Mucosa of rectum (tissue), 2 donors: Measurements from ENCODE around the gene PTGIS.

ENCODE experiments used
- H3K27ac ChIP-seq, 2 donors: one replicate each; pipeline ENCODE4 v1.7.0; 2013; ENCODE audit warnings: inconsistent platforms in 2 of 2, low read depth in 2 of 2, low read length in 2 of 2
- H3K27me3 ChIP-seq, 2 donors: one replicate each; pipeline ENCODE4 v1.7.0; 2013; ENCODE audit warnings: low read length in 2 of 2; ENCODE audit not compliant: control insufficient read depth in 2 of 2, insufficient read depth in 2 of 2
- H3K36me3 ChIP-seq, 2 donors: one replicate each; pipeline ENCODE4 v1.7.0; 2013; ENCODE audit warnings: low read length in 2 of 2; ENCODE audit not compliant: control insufficient read depth in 2 of 2, insufficient read depth in 2 of 2
- H3K4me1 ChIP-seq, 2 donors: one replicate each; pipeline ENCODE4 v1.7.0; 2013; ENCODE audit warnings: low read length in 2 of 2, mild to moderate bottlenecking in 1 of 2; ENCODE audit not compliant: control insufficient read depth in 2 of 2, insufficient read depth in 2 of 2
- H3K4me3 ChIP-seq, 2 donors: one replicate each; pipeline ENCODE4 v1.7.0; 2013; ENCODE audit warnings: low read length in 2 of 2
- H3K9ac ChIP-seq, 2 donors: one replicate each; pipeline ENCODE4 v1.7.0; 2013; ENCODE audit warnings: low read length in 2 of 2, low read depth in 1 of 2, mild to moderate bottlenecking in 1 of 2
- H3K9me3 ChIP-seq, 2 donors: one replicate each; pipeline ENCODE4 v1.7.0; 2013; ENCODE audit warnings: low read length in 2 of 2; ENCODE audit not compliant: control insufficient read depth in 2 of 2
- donor health status: healthy.
- donor health status: Normal muscosa, but diverticular disease.

Gene PTGIS

GRCh38 chr20:49503176-49503575 lies 64.8 kb downstream of the PTGIS start:
- Histone ChIP-seq H3K36me3 (no peaks in the 10 kb centered on the region), H3K9me3 (no peaks in the 10 kb centered on the region), H3K4me1 (no peaks in the 10 kb centered on the region), H3K9ac (no peak overlapping the region), H3K27me3 (peaks cover 0 to 2% of the 10 kb centered on the region in 2 donors), H3K27ac (no peak overlapping the region), H3K4me3 (no peak overlapping the region)

- H3K27me3 ChIP-seq, result peaks cover 2 to 6% of the 10 kb centered on the region in 2 donors
- no peak overlapping the region for H3K4me3 ChIP-seq
- no peak overlapping the region for H3K27ac ChIP-seq
- no peaks in the 10 kb centered on the region for H3K4me1 ChIP-seq
- no peak overlapping the region for H3K9ac ChIP-seq
- no peaks in the 10 kb centered on the region for H3K9me3 ChIP-seq
- H3K36me3 ChIP-seq, result no peaks in the 10 kb centered on the region
Observed at GRCh38 chr20:49501917-49502316, 66.0 kb downstream of the PTGIS start.

GRCh38 chr20:49497398-49497669 lies 70.6 kb downstream of the PTGIS start:
- Histone ChIP-seq H3K4me1 (no peaks in the 10 kb centered on the region), H3K4me3 (no peak overlapping the region), H3K9ac (no peak overlapping the region), H3K27me3 (peaks cover 2 to 6% of the 10 kb centered on the region in 2 donors), H3K36me3 (no peaks in the 10 kb centered on the region), H3K9me3 (no peaks in the 10 kb centered on the region), H3K27ac (no peak overlapping the region)

- H3K9me3 ChIP-seq, result no peaks in the 10 kb centered on the region
- H3K9ac ChIP-seq, result no peak overlapping the region
- H3K27me3 ChIP-seq, result peaks cover 2 to 6% of the 10 kb centered on the region in 2 donors
- no peak overlapping the region for H3K4me3 ChIP-seq
- H3K27ac ChIP-seq, result no peak overlapping the region
- no peaks in the 10 kb centered on the region for H3K4me1 ChIP-seq
- H3K36me3 ChIP-seq, result no peaks in the 10 kb centered on the region
Observed at GRCh38 chr20:49496553-49497397, 71.2 kb downstream of the PTGIS start.

GRCh38 chr20:49496043-49496442 lies 71.9 kb downstream of the PTGIS start:
- Histone ChIP-seq H3K27me3 (peaks cover 2 to 6% of the 10 kb centered on the region in 2 donors), H3K4me1 (no peaks in the 10 kb centered on the region), H3K36me3 (no peaks in the 10 kb centered on the region), H3K9me3 (no peaks in the 10 kb centered on the region), H3K4me3 (no peak overlapping the region), H3K27ac (no peak overlapping the region), H3K9ac (no peak overlapping the region)

GRCh38 chr20:49490689-49491088 lies 77.2 kb downstream of the PTGIS start:
- Histone ChIP-seq H3K9me3 (no peaks in the 10 kb centered on the region), H3K36me3 (no peaks in the 10 kb centered on the region), H3K9ac (no peak overlapping the region), H3K27me3 (peaks cover 1 to 15% of the 10 kb centered on the region in 2 donors), H3K4me1 (no peaks in the 10 kb centered on the region), H3K4me3 (no peak overlapping the region), H3K27ac (no peak overlapping the region)

- Histone ChIP-seq H3K36me3 (no peaks in the 10 kb centered on the region), H3K9me3 (no peaks in the 10 kb centered on the region), H3K27me3 (peaks cover 5 to 22% of the 10 kb centered on the region in 2 donors), H3K27ac (no peak overlapping the region), H3K9ac (no peak overlapping the region), H3K4me3 (no peak overlapping the region), H3K4me1 (no peaks in the 10 kb centered on the region)
Observed at GRCh38 chr20:49489688-49490087, 78.2 kb downstream of the PTGIS start.

GRCh38 chr20:49486064-49486463 lies 81.9 kb downstream of the PTGIS start:
- Histone ChIP-seq H3K27me3 (peaks cover 7 to 32% of the 10 kb centered on the region in 2 donors), H3K36me3 (no peaks in the 10 kb centered on the region), H3K4me3 (no peak overlapping the region), H3K9me3 (no peaks in the 10 kb centered on the region), H3K9ac (no peak overlapping the region), H3K4me1 (peaks cover 3 to 4% of the 10 kb centered on the region in 2 donors), H3K27ac (no peak overlapping the region)

GRCh38 chr20:49485563-49485962 lies 82.4 kb downstream of the PTGIS start:
- Histone ChIP-seq H3K9ac (no peak overlapping the region), H3K4me1 (peaks cover 3 to 4% of the 10 kb centered on the region in 2 donors), H3K27me3 (peaks cover 7 to 32% of the 10 kb centered on the region in 2 donors), H3K27ac (no peak overlapping the region), H3K9me3 (no peaks in the 10 kb centered on the region), H3K4me3 (no peak overlapping the region), H3K36me3 (no peaks in the 10 kb centered on the region)

- H3K4me1 ChIP-seq, result peaks cover 3 to 4% of the 10 kb centered on the region in 2 donors
- peaks cover 7 to 32% of the 10 kb centered on the region in 2 donors for H3K27me3 ChIP-seq
- peak overlapping the region in 1 of 2 donors; percentile 19 for H3K9ac ChIP-seq
- no peak overlapping the region for H3K27ac ChIP-seq
- H3K4me3 ChIP-seq, result peak overlapping the region; percentile 41 to 62
- H3K36me3 ChIP-seq, result no peaks in the 10 kb centered on the region
- H3K9me3 ChIP-seq, result no peaks in the 10 kb centered on the region
Observed at GRCh38 chr20:49484180-49485140, 83.5 kb downstream of the PTGIS start.
